ENCODE measurements around the gene CHRNA9. TPM values are rescaled to one million over a fixed set of nuclear protein-coding genes. Genes with fewer than 3 reads are reported as not detected.

Gene CHRNA9
- total and polyA plus RNA-seq, 2 experiments from 2014 or later = 0.58 to 5.7 TPM

- no peaks in the 10 kb centered on the region for H3K4me1 Mint-ChIP-seq
- H3K36me3 Mint-ChIP-seq (ENCODE audit: low read depth) = no peaks in the 10 kb centered on the region; the same call in 2 of the 3 replicates
- Histone ChIP-seq H3K79me2 (replicated peaks; ENCODE audit: insufficient read depth) (no peaks in the 10 kb centered on the region), H3K27ac (ENCODE audit: low read depth) (no peak overlapping the region), H3K27me3 (ENCODE audit: insufficient read depth) (no peaks in the 10 kb centered on the region), H3K36me3 (ENCODE audit: insufficient read depth) (no peaks in the 10 kb centered on the region), H3F3A (replicated peaks; ENCODE audit: low read depth) (no peaks in the 10 kb centered on the region), H3K4me2 (no peak overlapping the region), H3K4me1 (ENCODE audit: insufficient read depth) (no peaks in the 10 kb centered on the region), H3K9me2 (ENCODE audit: insufficient read depth) (no peaks in the 10 kb centered on the region), H2AFZ (no peak overlapping the region; the same call in 1 of the 2 replicates), H3K4me3 (no peak overlapping the region), H4K20me1 (replicated peaks; ENCODE audit: insufficient read depth) (no peaks in the 10 kb centered on the region)
- peaks cover 5% of the 10 kb centered on the region for H3K27me3 Mint-ChIP-seq (ENCODE audit: insufficient read depth, low read depth, poor library complexity)
- no peak overlapping the region for H3K4me3 Mint-ChIP-seq
- no peaks in the 10 kb centered on the region; the same call in 2 of the 3 replicates for H3K9me3 Mint-ChIP-seq
- ATAC-seq (no peak), DNase-seq (ENCODE audit: low spot score) (no peak)
- H3K27ac Mint-ChIP-seq = no peak overlapping the region
- no peak for TF ChIP-seq ZNF462 (CRISPR knock-in tag; IDR thresholded peaks at IDR 0.05)
- no peak for TF ChIP-seq NANOG (IDR thresholded peaks at IDR 0.05; ENCODE audit: borderline replicate concordance)
- no peak for TF ChIP-seq JUNB (IDR thresholded peaks at IDR 0.05; ENCODE audit: unreplicated experiment)
- TF ChIP-seq POLR2AphosphoS5 (IDR thresholded peaks at IDR 0.05; ENCODE audit: low read depth) = no peak
- no peak for TF ChIP-seq EZH2phosphoT487 (IDR thresholded peaks at IDR 0.05; ENCODE audit: unreplicated experiment)
- TF ChIP-seq CTCF (conservative IDR thresholded peaks at IDR 0.05; ENCODE audit: low read depth in 2 of 2) = no peak
- TF ChIP-seq STAT1 (IDR thresholded peaks at IDR 0.05; ENCODE audit: unreplicated experiment) = no peak
- no peak for TF ChIP-seq ZNF114 (CRISPR knock-in tag; IDR thresholded peaks at IDR 0.05)
- no peak for TF ChIP-seq ETS1 (IDR thresholded peaks at IDR 0.05)
- no peak for TF ChIP-seq EZH2 (IDR thresholded peaks at IDR 0.05; ENCODE audit: low read depth, unreplicated experiment)
- TF ChIP-seq CREB1 (CRISPR knock-in tag; IDR thresholded peaks at IDR 0.05; ENCODE audit: low read depth) = no peak
- TF ChIP-seq REST (IDR thresholded peaks at IDR 0.05; ENCODE audit: unreplicated experiment) = no peak
- no peak for TF ChIP-seq ZNF331 (CRISPR knock-in tag; IDR thresholded peaks at IDR 0.05; ENCODE audit: low read depth)
Measured at GRCh38 chr4:40357738-40358137, 22.6 kb downstream of the CHRNA9 start.
